ENCODE data around the gene CEBPG. TPM values are rescaled to one million over a fixed set of nuclear protein-coding genes. Genes with fewer than 3 reads are reported as not detected.
A peak's percentile ranks its signal among the peaks of the same experiment; 100 is the strongest.

Gene CEBPG
- total and polyA plus RNA-seq, 11 donors: 11.8 to 30.7 (median 14.7) TPM

GRCh38 chr19:33409906-33410685, 36.6 kb downstream of the CEBPG start:
- H3K27ac ChIP-seq: no peak overlapping the region
- TF ChIP-seq POLR2A (IDR thresholded peaks at IDR 0.05): no peak
- TF ChIP-seq CTCF (IDR thresholded peaks at IDR 0.05): no peak
- H3K9me3 ChIP-seq: no peaks in the 10 kb centered on the region
- H3K36me3 ChIP-seq: peaks cover 0 to 22% (median 0%) of the 10 kb centered on the region in 9 donors
- H3K4me1 ChIP-seq: peaks cover 0 to 5% (median 0%) of the 10 kb centered on the region in 12 donors
- H3K27me3 ChIP-seq: no peaks in the 10 kb centered on the region
- DNase-seq: peak in 2 of 5 donors; percentile 15 to 51
- intact Hi-C loops (cut with DNase I): loop anchor here in 9 of 10 donors (5.0 to 10.0 kb wide), 5 partner anchors 55 to 268 kb away; partner anchors contain the start of gene CEBPA (in 6 of the 9)
- H3K4me3 ChIP-seq: no peak overlapping the region
- 93 to 96% (median 94%) methylated on average over 21 to 27 of the region's 27 CpGs for WGBS, 4 donors
- no peak for ATAC-seq

- H3K36me3 ChIP-seq: peaks cover 0 to 22% (median 0%) of the 10 kb centered on the region in 9 donors
- ATAC-seq (no peak), DNase-seq (peak in 1 of 5 donors; percentile 5)
- H3K9me3 ChIP-seq: no peaks in the 10 kb centered on the region
- 84 to 87% (median 86%) methylated on average over 14 to 21 of the region's 21 CpGs for WGBS, 4 donors
- H3K27ac ChIP-seq: no peak overlapping the region
- TF ChIP-seq CTCF (IDR thresholded peaks at IDR 0.05) (no peak), POLR2A (IDR thresholded peaks at IDR 0.05) (no peak)
- no peaks in the 10 kb centered on the region for H3K27me3 ChIP-seq
- intact Hi-C loops (cut with DNase I): no loop called here
- peaks cover 0 to 5% (median 0%) of the 10 kb centered on the region in 12 donors for H3K4me1 ChIP-seq
- H3K4me3 ChIP-seq: no peak overlapping the region
Measured at GRCh38 chr19:33410915-33411401, 37.4 kb downstream of the CEBPG start.

- H3K4me1 ChIP-seq: peaks cover 0 to 5% (median 0%) of the 10 kb centered on the region in 12 donors
- H3K4me3 ChIP-seq: no peak overlapping the region
- no peak overlapping the region for H3K27ac ChIP-seq
- DNase-seq: peak in 2 of 5 donors; percentile 15 to 46
- ATAC-seq: no peak
- no peaks in the 10 kb centered on the region for H3K9me3 ChIP-seq
- TF ChIP-seq CTCF (IDR thresholded peaks at IDR 0.05) (no peak), POLR2A (IDR thresholded peaks at IDR 0.05) (no peak)
- intact Hi-C loops (cut with DNase I): no loop called here
- peaks cover 0 to 22% (median 0%) of the 10 kb centered on the region in 9 donors for H3K36me3 ChIP-seq
- no peaks in the 10 kb centered on the region for H3K27me3 ChIP-seq
- WGBS, 4 donors: 89 to 94% (median 92%) methylated on average over 18 to 20 of the region's 20 CpGs
Measured at GRCh38 chr19:33411621-33412180, 38.2 kb downstream of the CEBPG start.

Measured in heart left ventricle (tissue), 16 donors.